Peyer's patch (tissue), 4 donors: ENCODE measurements around the gene MCAT.
"Not testable (repeated sequence)": the region's sequence is repeated elsewhere in the genome, so short reads cannot be mapped to it uniquely, and the experiment has no call there.

Experiments used
- CTCF ChIP-seq, 6 experiments: fragments of 450-650 bp in 4 of 6; fragments of 200-600 bp in 2 of 6; sonication (generic) in 1 of 6; IDR thresholded peaks; one replicate each; pipeline ENCODE4 v1.5.1; 2017 to 2019; ENCODE audit warnings: antibody characterized with exemption in 6 of 6, mild to moderate bottlenecking in 3 of 6, moderate library complexity in 1 of 6
- POLR2A ChIP-seq, 2 donors: fragments of 450-650 bp; IDR thresholded peaks; one replicate each; pipeline ENCODE4 v1.5.1; 2017; ENCODE audit warnings: antibody characterized with exemption in 2 of 2, mild to moderate bottlenecking in 2 of 2, moderate library complexity in 2 of 2

- not testable (repeated sequence) for TF ChIP-seq POLR2A, CTCF (IDR thresholded peaks at IDR 0.05)
Observed at GRCh38 chr22:43145371-43145770, 2.2 kb upstream of the MCAT start.
